Spleen (tissue), 7 donors: Measurements from ENCODE around the gene C4orf17.

Source experiments
- CTCF ChIP-seq, 11 experiments: fragments of 200-600 bp in 7 of 11; fragments of 450-650 bp in 4 of 11; sonication (generic) in 4 of 11; IDR thresholded peaks in 8 of 11; conservative IDR thresholded peaks in 3 of 11; 1 replicate in 7 of 11; 2 replicates in 4 of 11; pipeline versions ENCODE4 v1.4.0 to v1.8.0; 2016 to 2021; ENCODE audit warnings: antibody characterized with exemption in 11 of 11, inconsistent platforms in 4 of 11, mild to moderate bottlenecking in 1 of 11
- POLR2A ChIP-seq, 3 donors: fragments of 450-650 bp; IDR thresholded peaks; one replicate each; pipeline ENCODE4 v1.5.1; 2017; ENCODE audit warnings: antibody characterized with exemption in 3 of 3, mild to moderate bottlenecking in 1 of 3
- donor health status: DM: no; HTN: no; CAD: no; lungs with moderate emphysema.
- donor health status: DM: no; HTN: no; CAD: no.
- donor health status: DM: no; HTN: no; CAD: no.

GRCh38 chr4:99563310-99564186 is 52.7 kb downstream of the C4orf17 start, which contains the start of gene TRMT10A:
- TF ChIP-seq POLR2A (IDR thresholded peaks at IDR 0.05) (peak in 1 of 3 donors; percentile 58), CTCF (IDR thresholded peaks at IDR 0.05 in 8 of 11, conservative IDR thresholded peaks at IDR 0.05 in 3 of 11) (peak in 5 of 11 experiments; percentile 20 to 40 (median 30))
